Kidney tubule cell (primary cell): ENCODE measurements around the gene GNAO1.

Experiments used
- DNase-seq: peaks from one replicate; pipeline ENCODE4 v3.0.0-alpha.2; 2018; ENCODE audit warnings: low spot score

GNAO1 gene

GRCh38 chr16:56198006-56198754 is 6.9 kb downstream of the GNAO1 start:
- no peak for DNase-seq

- DNase-seq: no peak
Observed at GRCh38 chr16:56198755-56199114, 7.4 kb downstream of the GNAO1 start.

DNA sequence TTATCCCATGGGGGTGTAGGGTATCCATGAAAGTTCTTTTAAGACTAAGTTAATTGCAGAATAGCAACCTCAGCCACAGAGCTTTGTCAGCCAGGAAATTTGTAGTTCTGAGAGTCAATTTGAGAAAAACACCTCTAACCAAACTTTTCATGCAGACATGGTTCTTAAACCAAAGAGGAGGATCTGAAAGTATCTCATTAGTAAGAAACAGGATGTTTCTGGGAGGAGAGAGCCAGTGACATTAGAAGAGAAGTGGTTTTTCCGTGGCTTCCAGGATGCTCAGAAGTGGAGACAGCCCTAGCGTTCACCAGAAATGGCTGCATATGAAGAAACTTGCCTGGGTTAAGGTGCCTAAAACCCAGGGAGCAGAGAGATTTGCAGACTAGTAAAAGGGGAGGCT is 7.9 kb downstream of the GNAO1 start:
- no peak for DNase-seq

DNA sequence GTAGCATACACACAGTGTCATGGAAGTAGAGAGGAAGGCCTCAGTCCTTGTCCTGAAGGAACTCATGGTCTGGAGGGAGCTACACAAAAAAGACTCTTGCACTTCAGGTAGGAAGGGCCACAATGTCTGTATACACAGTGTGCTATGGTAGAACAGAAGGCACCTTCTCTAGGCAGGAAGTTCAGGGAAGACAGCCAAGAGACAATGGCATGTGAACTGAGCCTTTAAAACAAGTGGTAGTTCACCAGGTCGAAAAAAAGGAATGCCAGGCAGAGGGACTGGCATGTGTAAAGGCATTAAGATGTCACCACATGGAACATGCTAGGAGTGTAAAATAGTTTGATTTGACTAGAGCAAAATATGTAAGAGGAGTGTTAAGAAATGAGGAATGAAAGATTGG is 9.7 kb downstream of the GNAO1 start:
- no peak for DNase-seq

GRCh38 chr16:56202036-56202435 is 10.7 kb downstream of the GNAO1 start:
- DNase-seq: peak; percentile 58

DNA sequence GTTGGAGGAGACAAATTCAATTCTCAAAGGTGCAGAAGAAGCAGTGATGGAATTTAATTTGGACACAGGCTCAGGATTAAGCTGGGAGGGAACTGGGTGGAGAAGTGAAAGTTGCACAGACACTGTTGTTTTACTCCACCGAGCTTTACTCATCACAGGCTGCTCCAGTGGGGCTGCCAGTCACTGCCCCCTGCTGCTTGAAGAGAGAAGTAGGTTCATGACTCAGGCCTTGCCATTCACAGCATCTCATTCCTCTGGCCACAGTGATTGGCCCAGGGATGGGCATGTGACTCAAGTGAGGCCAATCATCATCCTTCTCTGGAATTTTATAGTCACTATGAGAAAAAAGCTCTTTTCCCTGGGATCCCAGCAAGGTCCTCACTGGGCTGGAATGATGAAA is 11.8 kb downstream of the GNAO1 start:
- peak; percentile 61 for DNase-seq

- DNase-seq: no peak
Observed at GRCh38 chr16:56204816-56205215, 13.5 kb downstream of the GNAO1 start.

DNA sequence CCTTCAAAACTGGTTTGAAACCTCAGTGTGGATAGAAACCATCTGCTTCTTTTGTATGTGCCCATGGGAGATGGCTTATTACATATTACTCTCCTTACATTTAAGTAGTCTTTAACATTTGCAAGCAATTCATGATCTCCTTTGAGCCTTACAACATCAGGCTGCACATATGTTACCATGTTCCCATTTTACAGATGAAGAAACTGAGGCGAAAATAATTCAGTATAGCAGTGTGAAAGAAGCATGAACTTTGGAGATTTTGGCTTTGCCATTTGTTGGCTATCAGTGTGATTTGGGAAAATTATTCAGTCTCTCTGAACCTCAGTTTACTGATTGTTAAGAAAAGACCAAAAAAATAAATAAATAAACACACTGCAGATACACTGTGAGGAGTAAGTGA is 15.7 kb downstream of the GNAO1 start:
- DNase-seq: no peak

- DNase-seq: no peak
Observed at GRCh38 chr16:56207421-56207820, 16.1 kb downstream of the GNAO1 start.

GRCh38 chr16:56211435-56211981 is 20.2 kb downstream of the GNAO1 start:
- no peak for DNase-seq

DNA sequence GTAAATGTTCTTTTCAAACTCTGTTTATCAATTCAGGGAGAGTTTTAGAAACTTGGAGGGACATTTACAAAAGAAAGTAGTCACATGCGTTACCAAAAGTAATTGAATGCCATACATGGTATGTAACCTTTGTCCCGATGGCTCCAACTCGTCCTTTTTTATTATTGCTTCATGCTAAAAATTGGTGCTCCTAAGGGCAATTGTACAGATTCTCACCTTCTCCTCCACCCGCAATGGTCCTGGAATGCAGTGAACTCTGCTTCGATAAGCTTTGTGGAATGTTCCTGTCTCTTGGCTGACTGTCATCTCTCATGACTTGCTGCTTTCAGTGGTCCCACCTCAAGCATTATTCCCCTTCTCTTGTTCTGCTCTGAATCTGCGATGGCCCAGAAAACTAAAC is 20.9 kb downstream of the GNAO1 start:
- no peak for DNase-seq

DNA sequence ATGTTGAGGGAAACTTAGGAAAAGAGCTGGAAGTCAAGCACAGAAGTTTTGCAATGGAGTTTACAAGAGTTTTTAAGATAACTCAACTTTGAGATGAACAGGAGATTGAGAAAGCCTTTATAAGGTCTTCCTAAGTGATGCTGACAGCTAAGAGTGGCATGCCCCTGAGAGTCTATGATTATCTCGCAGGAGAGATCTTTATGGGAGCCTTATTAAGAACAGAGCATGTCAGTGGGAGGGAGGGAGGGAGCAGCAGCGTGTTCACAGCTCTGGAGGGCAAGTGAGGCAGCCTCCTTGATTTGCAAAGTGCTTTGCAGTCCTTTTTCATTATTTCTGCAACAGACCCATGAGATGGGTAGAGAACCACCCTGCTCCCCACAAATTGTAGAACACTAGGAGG is 30.7 kb downstream of the GNAO1 start:
- DNase-seq: no peak

DNA sequence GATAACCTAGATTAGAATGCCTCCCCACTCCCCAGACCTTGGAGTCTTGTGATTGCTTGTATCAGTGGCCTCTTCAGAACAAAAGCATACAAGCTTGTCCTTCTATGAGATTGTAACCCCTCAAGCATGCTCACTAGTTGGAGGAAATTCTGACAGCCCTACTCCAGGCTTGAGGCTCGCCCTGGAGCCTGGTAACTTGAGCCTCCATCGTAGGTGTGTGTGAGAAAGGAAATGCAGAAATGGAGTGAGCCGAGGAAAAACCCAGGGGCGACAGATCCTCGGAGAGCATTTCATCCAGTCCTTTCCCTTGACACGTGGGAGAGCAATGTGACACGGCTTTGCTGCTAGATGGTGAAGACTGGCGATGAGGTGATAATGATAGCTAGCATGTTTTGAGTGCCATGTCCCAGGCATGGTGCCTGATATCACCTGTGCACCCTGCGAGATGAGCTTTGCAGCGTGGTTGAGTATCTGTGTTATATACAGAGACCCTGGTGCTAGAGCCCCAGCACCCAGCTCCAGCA is 31.2 kb downstream of the GNAO1 start:
- DNase-seq: no peak

- DNase-seq: no peak
Observed at GRCh38 chr16:56225017-56225742, 33.9 kb downstream of the GNAO1 start.

GRCh38 chr16:56226187-56226586 is 34.9 kb downstream of the GNAO1 start:
- DNase-seq: no peak

- no peak for DNase-seq
Observed at GRCh38 chr16:56226845-56227525, 35.7 kb downstream of the GNAO1 start.

- DNase-seq: no peak
Observed at GRCh38 chr16:56227936-56228335, 36.6 kb downstream of the GNAO1 start.

- no peak for DNase-seq
Observed at GRCh38 chr16:56228476-56228875, 37.2 kb downstream of the GNAO1 start.

DNA sequence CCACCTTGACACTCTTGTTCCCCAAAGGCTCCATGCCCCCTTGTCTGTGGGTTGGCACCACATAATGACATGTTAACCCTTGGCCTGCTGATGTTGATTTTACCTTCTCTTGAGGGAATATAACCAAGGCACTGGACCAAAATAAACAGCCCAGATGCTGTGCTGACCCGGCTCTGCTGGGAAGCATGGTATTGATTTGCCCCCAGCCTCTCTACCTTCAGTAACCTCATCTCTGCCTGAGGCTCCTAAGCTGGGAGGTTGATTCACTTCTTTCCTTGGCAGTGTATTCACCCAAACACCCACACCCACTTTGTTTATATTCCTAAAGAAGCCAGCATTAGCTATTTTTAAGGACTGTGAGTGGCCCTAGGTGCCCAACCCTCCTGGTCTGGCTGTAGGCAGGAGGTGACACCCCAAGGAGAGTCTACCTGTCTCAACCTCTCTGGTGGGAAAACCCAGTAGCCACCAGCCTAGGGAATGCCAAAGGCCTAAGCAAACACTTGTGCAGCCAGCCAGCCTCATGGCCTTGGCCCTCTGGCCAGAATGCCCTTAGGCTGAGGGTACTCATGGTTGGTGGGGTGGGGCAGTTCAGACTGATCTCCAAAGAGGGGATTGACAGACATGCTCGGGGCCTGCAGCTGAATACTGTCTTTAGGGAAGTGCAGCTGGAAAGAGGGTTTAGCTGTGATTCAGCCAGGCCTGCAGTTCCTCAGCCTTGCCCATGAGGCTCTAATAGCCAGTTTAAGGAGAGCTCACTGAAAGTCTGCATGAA is 42.7 kb downstream of the GNAO1 start:
- no peak for DNase-seq

- no peak for DNase-seq
Observed at GRCh38 chr16:56234737-56235136, 43.4 kb downstream of the GNAO1 start.

DNA sequence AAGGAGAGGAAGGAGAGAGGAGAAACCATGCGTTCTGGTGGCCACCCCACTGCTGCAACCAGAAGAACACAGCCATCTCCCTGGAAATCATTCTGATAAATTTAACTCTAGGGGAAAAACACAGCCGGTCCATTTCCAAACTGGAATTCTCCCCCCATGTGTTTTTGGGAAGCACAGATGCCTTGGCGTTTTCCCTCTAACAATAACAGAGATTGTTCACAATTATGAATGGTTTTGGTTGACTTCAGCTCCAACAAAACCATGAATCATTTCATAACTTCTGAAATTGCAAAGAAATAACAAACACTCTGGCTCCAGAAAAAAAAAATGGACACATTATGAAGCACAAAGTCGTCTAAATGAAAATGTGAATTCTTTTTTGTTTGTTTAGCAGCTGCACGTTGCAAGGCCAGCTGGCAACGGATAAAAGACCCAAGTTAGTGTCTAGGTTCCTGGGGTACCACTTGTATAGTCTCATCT is 46.2 kb downstream of the GNAO1 start:
- no peak for DNase-seq

DNA sequence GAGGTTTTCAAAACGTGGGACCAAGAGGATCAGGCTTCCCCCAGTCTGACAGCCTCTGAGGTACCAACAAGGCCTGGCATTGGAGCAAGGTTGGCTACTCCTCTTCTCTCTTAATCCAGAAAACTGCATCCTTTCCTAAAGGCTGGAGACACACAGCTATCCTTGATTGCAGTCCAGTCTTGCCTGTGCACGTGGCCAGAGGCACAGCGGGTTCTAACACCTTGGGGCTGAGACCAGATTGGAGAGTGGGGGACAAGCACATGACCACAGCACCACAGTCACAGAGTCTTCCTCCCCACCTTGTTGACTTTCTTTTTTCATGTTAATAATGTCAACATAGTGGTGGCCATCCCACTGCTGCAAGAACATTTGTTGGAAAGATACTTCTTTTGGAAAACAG is 46.9 kb downstream of the GNAO1 start:
- no peak for DNase-seq
